AG09319 (cell line): ENCODE results near the gene TNIP1.

Experiments used
- DNase-seq: peaks from one replicate; pipeline ENCODE4 v3.0.0-alpha.2; 2010; ENCODE audit warnings: low read depth; ENCODE audit errors: extremely low read depth
- CTCF ChIP-seq: IDR thresholded peaks from 2 replicates; pipeline ENCODE4 v1.5.1; 2011; ENCODE audit warnings: low read depth, mild to moderate bottlenecking, inconsistent platforms, low read length, moderate library complexity

Gene TNIP1

GRCh38 chr5:151008906-151009305 lies 71.9 kb downstream of the TNIP1 start:
- TF ChIP-seq CTCF = no peak
- DNase-seq = no peak

- TF ChIP-seq CTCF = no peak
- DNase-seq = no peak
Measured at GRCh38 chr5:151008210-151008491, 72.7 kb downstream of the TNIP1 start.

GRCh38 chr5:151007430-151008209 lies 73.2 kb downstream of the TNIP1 start:
- TF ChIP-seq CTCF = no peak
- no peak for DNase-seq

GRCh38 chr5:151006704-151007334 lies 74.0 kb downstream of the TNIP1 start:
- DNase-seq = no peak
- TF ChIP-seq CTCF = no peak

- TF ChIP-seq CTCF = no peak
- DNase-seq = peak; percentile 81
Measured at GRCh38 chr5:151005950-151006576, 74.8 kb downstream of the TNIP1 start.

GRCh38 chr5:151005187-151005949 lies 75.5 kb downstream of the TNIP1 start:
- no peak for TF ChIP-seq CTCF
- DNase-seq = no peak

- TF ChIP-seq CTCF = no peak
- DNase-seq = no peak
Measured at GRCh38 chr5:151004499-151004898, 76.3 kb downstream of the TNIP1 start.
